Ishikawa (cell line): ENCODE results near the gene FGD3.
A peak's percentile ranks its signal among the peaks of the same experiment; 100 is the strongest.

Source experiments
- CEBPB ChIP-seq: IDR thresholded peaks from 2 replicates; pipeline ENCODE4 v1.6.1; 2012
- CREB1 ChIP-seq: IDR thresholded peaks from 2 replicates; pipeline ENCODE4 v1.6.1; 2012; ENCODE audit warnings: low read depth
- EGR1 ChIP-seq: IDR thresholded peaks from 2 replicates; pipeline ENCODE4 v1.6.1; 2012
- EP300 ChIP-seq: IDR thresholded peaks from 2 replicates; pipeline ENCODE4 v1.6.1; 2012; ENCODE audit warnings: borderline replicate concordance
- FOXM1 ChIP-seq: IDR thresholded peaks from 2 replicates; pipeline ENCODE4 v1.6.1; 2012; ENCODE audit warnings: low read depth, borderline replicate concordance
- MAX ChIP-seq: IDR thresholded peaks from 2 replicates; pipeline ENCODE4 v1.6.1; 2012
- NFIC ChIP-seq: IDR thresholded peaks from 2 replicates; pipeline ENCODE4 v1.6.1; 2012
- RAD21 ChIP-seq: IDR thresholded peaks from 2 replicates; pipeline ENCODE4 v1.6.1; 2012; ENCODE audit warnings: low read depth
- TAF1 ChIP-seq: IDR thresholded peaks from 2 replicates; pipeline ENCODE4 v1.6.1; 2012; ENCODE audit warnings: low read depth, mild to moderate bottlenecking
- TCF12 ChIP-seq: IDR thresholded peaks from 2 replicates; pipeline ENCODE4 v1.6.1; 2012; ENCODE audit warnings: low read depth
- TEAD4 ChIP-seq: IDR thresholded peaks from 2 replicates; pipeline ENCODE4 v1.6.1; 2012
- YY1 ChIP-seq: IDR thresholded peaks from 2 replicates; pipeline ENCODE4 v1.6.1; 2012; ENCODE audit warnings: low read depth
- ZBTB7A ChIP-seq: IDR thresholded peaks from 2 replicates; pipeline ENCODE4 v1.6.1; 2012; ENCODE audit warnings: low read depth
- TF ChIP-seq, protein P1 (sequence below): IDR thresholded peaks from 2 replicates; pipeline ENCODE4 v1.6.1; 2012
- TF ChIP-seq, protein P2 (sequence below): IDR thresholded peaks from 2 replicates; pipeline ENCODE4 v1.6.1; 2012; ENCODE audit warnings: low read depth, mild to moderate bottlenecking

FGD3 gene

GRCh38 chr9:93057042-93057702 lies 109.8 kb downstream of the FGD3 start:
- no peak for TF ChIP-seq TCF12
- TF ChIP-seq, protein P1, sequence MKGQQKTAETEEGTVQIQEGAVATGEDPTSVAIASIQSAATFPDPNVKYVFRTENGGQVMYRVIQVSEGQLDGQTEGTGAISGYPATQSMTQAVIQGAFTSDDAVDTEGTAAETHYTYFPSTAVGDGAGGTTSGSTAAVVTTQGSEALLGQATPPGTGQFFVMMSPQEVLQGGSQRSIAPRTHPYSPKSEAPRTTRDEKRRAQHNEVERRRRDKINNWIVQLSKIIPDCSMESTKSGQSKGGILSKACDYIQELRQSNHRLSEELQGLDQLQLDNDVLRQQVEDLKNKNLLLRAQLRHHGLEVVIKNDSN, result no peak
- TF ChIP-seq, protein P2, sequence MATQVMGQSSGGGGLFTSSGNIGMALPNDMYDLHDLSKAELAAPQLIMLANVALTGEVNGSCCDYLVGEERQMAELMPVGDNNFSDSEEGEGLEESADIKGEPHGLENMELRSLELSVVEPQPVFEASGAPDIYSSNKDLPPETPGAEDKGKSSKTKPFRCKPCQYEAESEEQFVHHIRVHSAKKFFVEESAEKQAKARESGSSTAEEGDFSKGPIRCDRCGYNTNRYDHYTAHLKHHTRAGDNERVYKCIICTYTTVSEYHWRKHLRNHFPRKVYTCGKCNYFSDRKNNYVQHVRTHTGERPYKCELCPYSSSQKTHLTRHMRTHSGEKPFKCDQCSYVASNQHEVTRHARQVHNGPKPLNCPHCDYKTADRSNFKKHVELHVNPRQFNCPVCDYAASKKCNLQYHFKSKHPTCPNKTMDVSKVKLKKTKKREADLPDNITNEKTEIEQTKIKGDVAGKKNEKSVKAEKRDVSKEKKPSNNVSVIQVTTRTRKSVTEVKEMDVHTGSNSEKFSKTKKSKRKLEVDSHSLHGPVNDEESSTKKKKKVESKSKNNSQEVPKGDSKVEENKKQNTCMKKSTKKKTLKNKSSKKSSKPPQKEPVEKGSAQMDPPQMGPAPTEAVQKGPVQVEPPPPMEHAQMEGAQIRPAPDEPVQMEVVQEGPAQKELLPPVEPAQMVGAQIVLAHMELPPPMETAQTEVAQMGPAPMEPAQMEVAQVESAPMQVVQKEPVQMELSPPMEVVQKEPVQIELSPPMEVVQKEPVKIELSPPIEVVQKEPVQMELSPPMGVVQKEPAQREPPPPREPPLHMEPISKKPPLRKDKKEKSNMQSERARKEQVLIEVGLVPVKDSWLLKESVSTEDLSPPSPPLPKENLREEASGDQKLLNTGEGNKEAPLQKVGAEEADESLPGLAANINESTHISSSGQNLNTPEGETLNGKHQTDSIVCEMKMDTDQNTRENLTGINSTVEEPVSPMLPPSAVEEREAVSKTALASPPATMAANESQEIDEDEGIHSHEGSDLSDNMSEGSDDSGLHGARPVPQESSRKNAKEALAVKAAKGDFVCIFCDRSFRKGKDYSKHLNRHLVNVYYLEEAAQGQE, result no peak
- TF ChIP-seq RAD21, result no peak
- TF ChIP-seq NFIC, result no peak
- no peak for TF ChIP-seq EP300
- no peak for TF ChIP-seq YY1
- no peak for TF ChIP-seq CREB1
- no peak for TF ChIP-seq EGR1
- no peak for TF ChIP-seq ZBTB7A
- no peak for TF ChIP-seq TEAD4
- TF ChIP-seq MAX, result no peak
- no peak for TF ChIP-seq TAF1
- no peak for TF ChIP-seq FOXM1
- no peak for TF ChIP-seq CEBPB

DNA sequence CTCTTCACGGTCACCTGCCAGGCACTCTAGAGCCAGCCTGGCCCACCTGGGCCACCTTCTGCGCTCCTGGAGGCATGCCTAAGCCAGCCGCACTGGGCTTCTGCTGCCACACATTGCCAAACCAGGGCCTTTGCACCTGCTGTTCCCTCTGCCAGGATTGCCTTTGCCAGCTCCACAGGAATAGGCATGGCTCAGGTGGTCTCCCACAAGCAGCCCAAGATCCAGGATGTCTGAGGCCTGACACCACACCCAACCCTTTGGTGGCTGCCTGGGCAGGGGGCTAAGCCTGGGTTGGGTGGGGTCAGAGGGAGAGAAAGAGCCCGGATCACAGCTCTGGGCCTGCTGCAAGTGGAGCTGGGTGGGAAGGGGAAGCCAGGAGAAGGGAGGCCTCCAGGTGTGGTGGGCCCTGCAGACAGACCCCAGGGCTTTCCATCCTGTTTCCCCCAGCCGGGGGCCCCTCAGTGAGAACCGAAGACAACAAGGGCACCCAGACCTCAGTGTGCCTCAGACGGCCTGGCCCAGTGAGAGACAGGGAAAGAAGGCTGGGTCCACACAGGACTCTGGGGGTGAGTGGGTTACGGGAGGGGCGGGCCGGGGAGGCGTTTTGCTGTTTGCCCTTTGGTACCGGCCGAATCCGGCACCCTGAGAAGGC lies 110.5 kb downstream of the FGD3 start:
- no peak for TF ChIP-seq CREB1
- TF ChIP-seq, protein P1, result no peak
- TF ChIP-seq YY1, result no peak
- no peak for TF ChIP-seq TCF12

DNA sequence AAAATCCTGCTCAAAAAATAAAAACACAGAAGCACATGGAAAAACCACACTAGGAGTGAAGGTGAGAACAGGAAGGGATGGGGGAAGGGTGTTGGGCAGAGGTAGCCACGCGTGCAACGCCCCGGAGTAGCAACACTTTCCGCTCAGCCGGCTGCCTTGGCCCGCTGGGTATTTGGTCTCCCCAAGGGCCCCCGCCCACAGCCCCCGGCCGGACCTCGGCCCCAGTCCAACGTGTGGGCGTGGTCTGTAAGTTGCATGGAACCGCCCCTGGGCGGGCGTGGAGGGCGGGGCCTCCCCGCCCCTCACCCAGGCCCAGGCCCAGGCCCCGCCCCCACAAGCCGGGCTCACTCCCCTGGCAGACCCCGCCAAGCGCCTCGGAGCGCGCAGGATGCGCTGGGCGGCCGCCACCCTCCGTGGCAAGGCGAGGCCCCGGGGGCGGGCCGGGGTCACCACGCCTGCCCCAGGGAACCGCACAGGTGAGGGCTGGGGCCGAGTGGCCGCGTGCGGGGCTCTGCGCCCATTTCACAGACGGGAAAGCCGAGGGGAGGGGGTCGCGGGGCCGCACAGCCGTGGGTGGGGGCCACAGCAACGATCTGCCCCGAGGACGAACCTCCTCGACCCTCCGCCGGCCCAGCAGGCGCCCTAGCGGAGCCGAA lies 111.2 kb downstream of the FGD3 start, which contains the start of gene SUSD3:
TSS of gene SUSD3 (plus strand) at position 347 of the 656 bp plus-strand sequence. CDS start at position 389, 42 bp downstream.
- TF ChIP-seq MAX (peak; percentile 65), TEAD4 (no peak), EGR1 (peak; percentile 34; the same call in 1 of the 2 replicates), YY1 (no peak), ZBTB7A (peak; percentile 59; the same call in 1 of the 2 replicates)

- no peak for TF ChIP-seq MAX
Measured at GRCh38 chr9:93059011-93059714, 111.8 kb downstream of the FGD3 start.

DNA sequence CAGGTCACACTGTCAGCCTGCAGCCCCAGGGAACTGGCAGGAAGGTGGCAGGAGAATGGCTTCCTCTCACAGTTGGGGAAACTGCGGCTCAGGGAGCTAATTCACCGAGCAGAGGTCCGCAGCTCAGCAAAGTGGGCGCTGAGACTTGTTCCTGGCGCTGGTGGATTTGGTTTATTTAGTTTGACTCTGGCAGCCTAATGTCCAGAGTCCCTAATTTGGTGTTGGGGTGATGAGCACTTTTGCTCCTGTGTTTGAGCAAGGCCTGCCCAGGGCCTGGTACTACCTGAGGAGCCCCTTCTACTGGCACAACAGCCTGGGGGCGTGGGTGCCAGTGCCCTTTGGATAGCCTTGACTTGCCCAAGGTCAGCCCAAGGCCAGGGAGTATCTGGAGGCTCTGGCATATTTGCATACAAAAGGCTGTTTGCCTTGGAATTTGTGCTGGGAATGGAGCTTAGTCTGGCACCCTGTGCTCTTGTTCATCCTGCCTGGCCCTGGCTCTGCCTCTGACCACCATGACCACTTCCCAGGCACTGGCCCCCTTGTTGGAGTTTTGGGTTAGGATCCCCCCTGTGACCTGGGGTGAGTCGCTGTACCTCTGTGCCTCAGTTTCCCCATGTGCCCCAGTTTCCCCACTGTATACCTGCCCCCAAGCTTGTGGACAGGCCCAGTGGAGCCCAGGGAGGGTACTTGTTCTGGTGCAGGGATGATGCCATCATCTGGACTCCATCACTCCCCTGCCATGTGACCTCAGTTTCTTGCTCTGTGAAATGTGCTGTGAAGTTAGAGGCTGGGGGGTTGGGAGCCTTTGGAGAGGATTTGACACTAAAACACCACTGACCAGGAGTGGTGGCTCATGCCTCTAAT lies 112.6 kb downstream of the FGD3 start:
- TF ChIP-seq TAF1, result no peak
- no peak for TF ChIP-seq CEBPB
- no peak for TF ChIP-seq TEAD4
- TF ChIP-seq FOXM1, result no peak

DNA sequence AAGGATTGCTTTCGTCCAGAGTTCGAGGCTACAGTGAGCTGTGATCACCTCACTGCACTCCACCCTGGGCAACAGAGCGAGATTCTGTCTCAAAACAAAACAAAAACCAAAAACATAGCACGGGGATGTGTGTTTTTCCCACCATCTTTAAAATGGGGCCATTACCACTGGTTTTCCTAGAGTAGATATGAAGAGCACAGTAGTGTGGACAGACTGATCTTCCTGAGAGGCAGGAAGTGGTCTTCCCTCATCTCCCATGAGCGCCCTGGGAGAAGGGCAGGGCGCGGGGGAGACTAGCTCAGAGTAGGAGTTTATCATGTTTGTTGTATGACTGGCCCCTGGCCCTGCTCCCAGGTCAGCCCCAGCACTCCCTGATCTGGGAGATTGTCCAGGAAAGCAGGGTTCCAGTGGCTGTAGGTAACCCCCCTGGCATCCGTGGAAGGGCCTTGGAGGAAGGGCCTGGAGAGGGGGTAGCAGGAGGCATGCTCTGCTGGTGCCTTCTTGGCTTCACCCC lies 113.5 kb downstream of the FGD3 start:
- no peak for TF ChIP-seq YY1
- no peak for TF ChIP-seq RAD21
- TF ChIP-seq, protein P1, result no peak
- no peak for TF ChIP-seq ZBTB7A
- no peak for TF ChIP-seq CREB1
- no peak for TF ChIP-seq TEAD4
- TF ChIP-seq EGR1, result no peak
- TF ChIP-seq FOXM1, result no peak
- no peak for TF ChIP-seq MAX
- no peak for TF ChIP-seq TAF1
- no peak for TF ChIP-seq CEBPB
- TF ChIP-seq EP300, result no peak
- TF ChIP-seq, protein P2, result no peak
